GM18502 (cell line): ENCODE measurements around the gene DBET.
"Not testable (repeated sequence)": the region's sequence is repeated elsewhere in the genome, so short reads cannot be mapped to it uniquely, and the experiment has no call there.

Experiments used
- ATAC-seq: cut with Tn5 transposase; IDR thresholded peaks from one replicate; pipeline ENCODE4 v1.9.1; 2021; ENCODE audit warnings: mild to moderate bottlenecking; ENCODE audit not compliant: unreplicated experiment, poor library complexity

The DBET gene

GRCh38 chr4:190047627-190048026 is 16.7 kb upstream of the DBET start:
- ATAC-seq: not testable (repeated sequence)

DNA sequence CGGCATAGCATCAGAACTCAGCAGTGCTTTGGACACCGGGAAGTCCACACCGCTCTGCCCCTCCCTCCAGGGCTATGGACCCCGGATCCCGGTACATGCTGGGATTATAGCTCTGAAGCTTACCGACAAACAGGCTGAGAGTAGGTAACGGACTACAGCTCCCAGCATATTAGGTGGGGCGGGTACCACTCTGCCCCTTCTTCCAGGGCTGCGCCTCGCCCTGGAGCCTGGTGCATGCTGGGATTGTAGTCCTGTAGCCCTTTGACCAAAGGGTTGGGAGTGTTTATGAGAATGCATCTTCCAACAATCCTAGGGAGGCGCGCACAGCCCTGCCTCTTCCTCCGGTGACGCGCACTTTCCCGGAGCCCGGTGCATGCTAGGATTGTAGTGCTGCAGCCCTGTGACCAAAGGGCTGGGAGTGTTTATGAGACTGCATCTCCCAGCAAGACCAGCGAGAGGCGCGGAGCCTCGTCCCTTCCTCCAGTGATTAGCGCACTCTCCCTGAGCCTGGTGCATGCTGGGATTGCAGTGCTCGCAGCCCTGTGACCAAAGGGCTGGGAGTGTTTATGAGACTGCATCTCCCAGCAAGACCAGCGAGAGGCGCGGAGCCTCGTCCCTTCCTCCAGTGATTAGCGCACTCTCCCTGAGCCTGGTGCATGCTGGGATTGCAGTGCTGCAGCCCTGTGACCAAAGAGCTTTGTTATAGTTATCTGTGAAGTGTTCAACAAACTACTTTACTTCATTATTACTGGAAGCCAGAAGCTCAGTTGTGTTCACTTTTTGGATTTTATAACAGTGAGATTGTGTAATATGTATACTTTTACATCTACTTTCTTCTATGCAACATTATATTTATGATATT is 14.7 kb upstream of the DBET start:
- not testable (repeated sequence) for ATAC-seq

DNA sequence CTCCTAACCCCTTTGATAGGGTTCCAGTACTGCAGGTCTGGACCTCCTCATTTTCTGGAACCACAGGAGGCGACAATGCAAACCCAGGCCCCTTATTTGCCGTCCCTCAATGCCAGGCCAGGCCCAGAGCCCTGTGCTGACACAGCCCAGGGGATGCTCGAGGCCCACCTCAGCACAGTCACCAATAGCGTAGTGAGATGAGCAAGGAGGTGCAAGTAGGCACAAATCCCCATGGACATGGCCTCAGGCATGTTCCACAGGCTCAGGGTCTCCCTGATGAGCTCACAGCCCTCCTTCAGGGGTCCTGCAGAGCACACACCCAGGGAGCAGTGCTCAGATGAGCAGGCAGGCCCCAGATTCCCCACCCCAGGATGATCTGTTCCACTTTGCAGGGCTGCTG is 5.3 kb upstream of the DBET start:
- ATAC-seq: not testable (repeated sequence)

- not testable (repeated sequence) for ATAC-seq
These were observed 503 bp downstream of the DBET start for GRCh38 chr4:190064805-190065204.

GRCh38 chr4:190068351-190068750 is 4.0 kb downstream of the DBET start:
- ATAC-seq: not testable (repeated sequence)

- ATAC-seq: not testable (repeated sequence)
These were observed 28.8 kb downstream of the DBET start for GRCh38 chr4:190093052-190093451.

GRCh38 chr4:190094031-190094430 is 29.7 kb downstream of the DBET start:
- ATAC-seq: not testable (repeated sequence)

GRCh38 chr4:190095335-190095734 is 31.0 kb downstream of the DBET start:
- ATAC-seq: not testable (repeated sequence)

- ATAC-seq: not testable (repeated sequence)
These were observed 35.3 kb downstream of the DBET start for GRCh38 chr4:190099605-190100004.

- ATAC-seq: not testable (repeated sequence)
These were observed 37.2 kb downstream of the DBET start for GRCh38 chr4:190101525-190101924.

GRCh38 chr4:190106191-190106590 is 41.9 kb downstream of the DBET start:
- ATAC-seq: not testable (repeated sequence)

DNA sequence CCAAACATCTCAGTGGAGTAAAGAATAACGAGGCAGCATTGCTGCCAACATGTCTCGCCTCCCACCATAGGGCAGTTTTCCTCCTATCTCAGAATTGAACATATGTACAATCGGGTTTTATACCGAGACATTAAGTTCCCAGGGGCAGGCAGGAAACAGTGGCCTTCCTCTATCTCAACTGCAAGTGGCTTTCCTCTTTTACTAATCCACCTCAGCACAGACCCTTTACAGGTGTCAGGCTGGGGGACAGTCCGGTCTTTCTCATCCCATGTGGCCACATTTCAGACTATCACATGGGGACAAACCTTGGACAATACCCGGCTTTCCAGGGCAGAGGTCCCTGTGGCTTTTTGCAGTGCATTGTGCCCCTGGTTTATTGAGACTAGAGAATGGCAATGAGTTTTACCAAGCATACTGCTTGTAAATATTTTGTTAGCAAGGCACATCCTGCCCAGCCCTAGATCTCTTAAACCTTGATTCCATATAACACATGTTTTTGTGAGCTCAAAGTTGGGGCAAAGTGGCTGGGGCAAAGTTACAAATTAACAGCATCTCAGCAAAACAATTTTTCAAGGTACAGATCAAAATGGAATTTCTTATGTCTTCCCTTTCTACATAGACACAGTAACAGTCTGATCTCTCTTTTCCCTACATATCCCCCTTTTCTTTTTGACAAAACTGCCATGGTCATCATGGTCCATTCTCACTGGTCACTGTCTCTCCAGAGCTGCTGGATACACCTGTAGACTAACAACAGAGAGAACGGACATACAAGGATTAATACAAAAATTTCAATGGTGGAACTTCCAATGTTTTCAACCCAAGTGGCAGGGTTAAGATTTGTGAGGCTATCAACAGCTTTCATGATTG is 42.5 kb downstream of the DBET start:
- not testable (repeated sequence) for ATAC-seq

DNA sequence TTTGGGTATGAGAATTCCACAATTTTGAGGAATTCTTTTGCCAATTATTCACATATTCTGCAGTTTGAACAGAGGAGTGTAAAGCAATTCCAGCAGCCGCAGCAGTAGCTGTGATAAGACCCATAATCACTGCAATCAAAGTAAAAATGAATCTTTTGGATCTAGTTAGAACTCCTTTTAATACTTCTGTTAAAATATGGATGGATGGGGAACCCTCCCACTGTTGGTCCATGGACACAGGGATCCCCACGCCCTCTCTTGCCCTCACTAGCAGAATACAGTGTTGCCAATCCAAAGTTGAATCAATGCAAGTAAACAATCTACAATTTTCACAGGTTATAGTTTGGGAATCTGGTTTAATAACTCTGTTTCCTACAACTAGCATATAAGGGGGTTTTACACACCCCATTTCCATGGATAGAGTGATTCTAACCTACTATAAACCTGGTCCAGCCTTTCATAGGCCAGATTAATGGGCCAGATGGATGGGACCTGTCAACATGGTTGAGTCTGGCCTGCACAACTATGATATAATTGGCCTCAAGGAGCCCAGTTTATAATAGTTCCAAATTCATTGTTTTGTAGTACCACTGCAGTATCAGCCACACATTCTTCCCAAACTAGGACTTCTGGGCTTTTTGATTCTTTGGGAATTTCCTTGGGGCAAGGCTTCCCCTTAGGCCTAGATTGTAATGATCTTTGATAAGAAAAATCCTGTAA is 43.6 kb downstream of the DBET start:
- not testable (repeated sequence) for ATAC-seq

DNA sequence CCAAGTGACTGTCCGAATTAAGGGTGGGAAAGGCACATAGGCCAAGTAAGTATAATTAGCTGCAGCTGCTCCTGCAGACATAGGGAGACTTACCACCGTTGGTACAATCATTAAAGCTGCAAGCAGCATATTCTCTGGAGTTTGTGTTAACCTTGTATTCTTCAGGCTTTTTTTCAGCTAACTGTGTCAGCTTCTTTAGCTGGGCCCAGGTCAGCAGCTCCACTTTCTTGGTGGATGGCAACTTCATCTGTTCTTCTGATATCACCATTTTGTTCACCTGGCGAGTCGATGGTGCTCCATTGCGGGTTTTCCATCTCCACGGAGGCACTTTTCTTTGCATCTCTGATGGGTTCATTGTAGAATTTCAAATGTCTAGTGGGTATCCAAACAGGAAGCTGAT is 44.5 kb downstream of the DBET start:
- ATAC-seq: not testable (repeated sequence)

DNA sequence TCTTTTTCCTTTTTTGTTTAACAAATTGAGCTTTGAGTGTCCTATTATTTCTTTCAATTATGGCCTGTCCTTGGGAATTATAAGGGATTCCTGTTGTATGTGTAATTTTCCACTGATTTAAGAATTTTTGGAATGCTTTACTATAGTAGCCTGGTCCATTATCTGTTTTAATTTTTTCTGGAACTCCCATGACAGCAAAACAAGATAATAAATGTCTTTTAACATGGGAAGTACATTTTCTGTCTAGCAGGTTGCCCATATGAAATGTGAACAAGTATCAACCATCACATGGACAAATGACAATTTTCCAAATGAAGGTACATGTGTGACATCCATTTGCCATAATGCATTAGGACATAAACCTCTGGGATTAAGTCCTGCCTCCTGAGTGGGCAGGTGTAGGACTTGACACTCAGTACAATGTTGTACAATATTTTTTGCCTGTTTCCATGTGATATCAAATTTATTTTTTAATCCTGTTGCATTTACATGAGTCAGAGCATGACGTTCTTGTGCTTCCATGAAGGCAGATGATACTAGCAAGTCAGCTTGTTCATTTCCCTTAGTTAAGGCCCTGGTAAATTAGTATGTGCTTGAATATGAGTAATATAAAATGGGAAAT is 45.2 kb downstream of the DBET start:
- ATAC-seq: not testable (repeated sequence)

GRCh38 chr4:190110033-190110432 is 45.7 kb downstream of the DBET start:
- not testable (repeated sequence) for ATAC-seq

GRCh38 chr4:190110570-190111295 is 46.4 kb downstream of the DBET start:
- ATAC-seq: not testable (repeated sequence)

- ATAC-seq: not testable (repeated sequence)
These were observed 48.6 kb downstream of the DBET start for GRCh38 chr4:190112879-190113278.

- ATAC-seq: not testable (repeated sequence)
These were observed 50.7 kb downstream of the DBET start for GRCh38 chr4:190114991-190115390.
